NOMO-1 treated with DMSO at 0.1 percent for 48 hours (cell line): ENCODE results near the gene DRC7.
A peak's percentile ranks its signal among the peaks of the same experiment; 100 is the strongest.

Source experiments
- DNase-seq: peaks from one replicate; lab custom pipeline; 2025; ENCODE audit not compliant: unreplicated experiment; lab: John Stamatoyannopoulos, UW

The DRC7 gene

DNA sequence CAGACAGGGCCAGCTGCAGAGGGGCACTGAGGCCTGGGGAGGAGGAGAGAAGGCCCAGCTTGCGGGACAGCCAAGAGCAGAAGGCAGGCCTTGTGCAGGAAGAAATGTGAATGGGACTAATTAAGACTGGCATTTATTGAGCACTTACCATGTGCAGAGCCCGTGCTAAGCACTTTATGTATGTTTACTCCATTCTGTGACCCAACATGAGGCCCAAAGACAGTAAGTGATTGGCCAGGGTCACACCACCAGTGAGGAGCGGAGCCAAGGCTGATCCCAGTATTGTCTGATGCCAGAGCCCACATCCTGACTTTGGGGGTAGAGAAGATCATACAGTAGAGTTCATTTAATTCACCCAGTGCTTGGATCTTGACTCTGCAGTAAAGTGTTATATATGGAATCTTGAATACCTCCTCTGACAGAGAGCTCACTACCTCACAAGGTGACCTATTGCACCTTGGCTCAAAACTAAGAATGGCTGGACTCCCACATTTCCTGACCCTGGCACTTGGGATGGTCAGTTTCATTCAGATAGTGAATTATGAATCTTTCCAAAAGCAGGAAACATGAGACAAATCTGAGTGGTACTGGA lies 54.6 kb downstream of the DRC7 start:
- DNase-seq, result no peak

DNA sequence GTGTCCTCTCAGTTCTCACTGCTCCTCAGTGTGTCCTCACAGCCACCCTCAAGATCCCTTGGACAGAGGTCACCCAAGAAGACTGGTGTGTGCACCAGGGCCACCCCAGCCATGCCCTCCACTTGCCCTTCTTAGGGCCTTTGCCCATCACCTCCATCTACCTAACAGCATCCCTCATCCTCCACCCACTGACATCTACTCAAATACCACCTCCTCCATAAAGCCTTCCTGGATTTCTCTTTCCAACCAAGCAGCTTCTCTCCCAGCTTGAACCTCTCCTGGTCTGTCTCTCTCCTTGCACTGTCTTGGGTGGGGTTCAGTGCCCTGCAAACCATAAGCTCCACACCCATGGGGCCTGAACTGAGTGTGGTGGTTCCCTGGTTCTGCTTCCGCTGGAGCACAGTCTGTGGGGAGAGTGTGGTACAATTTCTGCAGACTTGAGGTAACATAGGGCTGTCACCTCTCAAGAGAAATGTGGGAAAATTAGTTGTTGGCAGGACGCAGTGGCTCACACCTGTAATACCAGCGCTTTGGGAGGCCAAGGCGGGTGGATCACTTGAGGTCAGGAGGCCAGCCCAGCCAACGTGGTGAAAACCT lies 55.3 kb downstream of the DRC7 start:
- no peak for DNase-seq

DNA sequence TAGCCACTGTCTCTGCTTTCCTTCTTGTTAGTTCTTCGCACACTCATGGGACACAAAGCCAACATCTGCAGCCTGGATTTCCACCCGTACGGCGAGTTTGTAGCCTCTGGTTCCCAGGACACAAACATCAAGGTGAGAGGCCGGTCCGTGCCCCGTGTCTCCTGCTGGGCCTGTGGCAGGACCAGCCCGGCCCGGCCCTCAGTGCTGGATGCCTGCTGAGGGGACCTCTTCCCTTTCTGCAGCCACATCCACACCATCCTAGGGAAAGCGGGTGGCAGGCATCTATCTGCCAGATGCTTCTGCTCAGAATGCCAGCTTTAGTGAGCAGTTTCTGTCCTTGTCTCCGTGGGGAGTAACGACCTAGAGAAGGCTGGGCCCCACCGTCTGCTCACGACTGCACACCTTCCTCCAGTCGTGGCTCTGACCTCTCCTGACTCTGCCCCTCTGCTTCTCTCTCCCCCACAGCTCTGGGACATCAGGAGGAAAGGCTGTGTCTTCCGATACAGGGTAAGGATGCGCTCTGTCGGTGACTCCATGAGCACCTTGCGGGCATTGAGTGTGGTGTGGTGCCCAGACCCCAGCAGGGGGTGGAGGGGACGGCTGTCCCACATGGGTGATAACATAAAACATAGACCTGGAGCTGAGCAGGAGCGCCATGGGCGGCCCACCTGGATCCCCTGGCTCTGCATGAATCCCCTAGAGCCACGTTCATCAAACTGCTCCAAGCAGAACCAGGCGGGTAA lies 56.4 kb downstream of the DRC7 start:
- no peak for DNase-seq

DNA sequence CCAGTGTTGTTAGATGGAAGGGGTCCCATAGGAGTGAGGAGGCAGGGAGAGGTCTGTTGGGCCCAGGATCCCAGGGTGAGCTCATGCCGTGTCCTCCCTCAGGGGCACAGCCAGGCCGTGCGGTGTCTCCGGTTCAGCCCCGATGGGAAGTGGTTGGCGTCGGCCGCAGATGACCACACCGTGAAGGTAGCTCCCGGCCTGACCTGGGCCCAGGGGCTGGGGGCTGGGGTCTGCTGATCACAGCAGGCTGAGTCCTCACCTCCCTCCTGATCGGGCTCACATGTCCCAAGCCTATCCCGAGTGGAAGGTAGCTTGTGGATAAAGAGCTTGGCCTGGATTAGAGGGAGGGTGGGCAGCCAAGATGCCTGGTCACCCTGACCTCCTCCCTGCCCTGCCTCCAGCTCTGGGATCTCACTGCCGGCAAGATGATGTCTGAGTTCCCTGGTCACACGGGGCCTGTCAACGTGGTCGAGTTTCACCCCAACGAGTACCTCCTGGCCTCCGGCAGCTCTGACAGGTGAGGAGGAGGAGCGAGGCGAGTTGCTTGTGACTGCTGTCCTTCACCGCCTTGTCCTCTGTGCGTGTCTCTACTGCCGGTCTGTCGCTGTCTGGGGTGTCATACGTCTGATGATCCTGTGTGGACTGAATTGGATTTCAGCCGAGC lies 57.1 kb downstream of the DRC7 start:
- DNase-seq, result no peak

DNA sequence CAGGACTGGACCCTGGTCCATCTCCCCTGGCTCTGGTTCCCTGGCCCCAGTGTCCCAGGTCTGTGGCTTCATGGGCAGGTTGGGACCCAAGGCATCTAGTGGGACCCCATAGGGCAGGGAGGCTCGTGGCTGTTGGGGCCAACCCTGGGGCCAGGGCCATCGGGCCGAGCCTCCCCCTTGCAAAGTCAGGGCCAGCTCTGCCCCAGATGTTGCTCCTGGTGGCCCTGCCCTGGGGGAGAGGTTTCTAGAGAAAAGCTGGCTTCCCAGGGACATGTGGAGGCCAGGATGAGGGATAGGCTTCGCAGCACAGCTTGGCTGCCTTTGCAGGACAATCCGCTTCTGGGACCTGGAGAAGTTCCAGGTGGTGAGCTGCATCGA lies 57.6 kb downstream of the DRC7 start:
- DNase-seq, result no peak

DNA sequence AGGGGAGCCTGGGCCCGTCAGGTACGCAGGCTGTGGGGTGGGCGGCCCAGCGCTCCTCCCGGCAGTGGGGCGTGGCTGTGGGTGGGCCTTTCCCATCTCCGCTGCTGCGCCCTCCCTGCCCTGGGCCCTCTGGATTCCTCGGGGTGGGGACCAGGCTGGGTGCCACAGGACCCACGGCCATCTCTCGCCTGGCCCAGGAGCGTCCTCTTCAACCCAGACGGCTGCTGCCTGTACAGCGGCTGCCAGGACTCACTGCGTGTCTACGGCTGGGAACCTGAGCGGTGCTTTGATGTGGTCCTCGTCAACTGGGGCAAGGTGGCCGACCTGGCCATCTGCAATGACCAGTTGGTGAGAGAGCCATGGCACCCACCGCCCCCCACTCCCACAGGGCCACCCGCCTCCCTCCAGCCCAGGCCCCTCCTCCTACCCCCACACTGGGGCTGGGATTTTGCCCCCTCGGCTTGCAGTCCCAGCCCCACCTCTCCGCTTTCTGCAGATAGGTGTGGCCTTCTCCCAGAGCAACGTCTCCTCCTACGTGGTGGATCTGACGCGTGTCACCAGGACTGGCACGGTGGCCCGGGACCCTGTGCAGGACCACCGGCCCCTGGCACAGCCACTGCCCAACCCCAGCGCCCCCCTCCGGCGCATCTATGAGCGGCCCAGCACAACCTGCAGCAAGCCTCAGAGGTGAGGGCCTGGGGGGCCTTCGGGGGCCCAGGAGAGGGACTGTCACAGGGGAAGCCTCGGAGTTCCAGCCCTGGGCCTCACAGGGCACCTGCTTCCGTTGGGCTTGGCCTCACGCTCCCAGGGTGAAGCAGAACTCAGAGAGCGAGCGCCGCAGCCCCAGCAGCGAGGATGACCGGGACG lies 58.2 kb downstream of the DRC7 start:
- DNase-seq, result no peak

DNA sequence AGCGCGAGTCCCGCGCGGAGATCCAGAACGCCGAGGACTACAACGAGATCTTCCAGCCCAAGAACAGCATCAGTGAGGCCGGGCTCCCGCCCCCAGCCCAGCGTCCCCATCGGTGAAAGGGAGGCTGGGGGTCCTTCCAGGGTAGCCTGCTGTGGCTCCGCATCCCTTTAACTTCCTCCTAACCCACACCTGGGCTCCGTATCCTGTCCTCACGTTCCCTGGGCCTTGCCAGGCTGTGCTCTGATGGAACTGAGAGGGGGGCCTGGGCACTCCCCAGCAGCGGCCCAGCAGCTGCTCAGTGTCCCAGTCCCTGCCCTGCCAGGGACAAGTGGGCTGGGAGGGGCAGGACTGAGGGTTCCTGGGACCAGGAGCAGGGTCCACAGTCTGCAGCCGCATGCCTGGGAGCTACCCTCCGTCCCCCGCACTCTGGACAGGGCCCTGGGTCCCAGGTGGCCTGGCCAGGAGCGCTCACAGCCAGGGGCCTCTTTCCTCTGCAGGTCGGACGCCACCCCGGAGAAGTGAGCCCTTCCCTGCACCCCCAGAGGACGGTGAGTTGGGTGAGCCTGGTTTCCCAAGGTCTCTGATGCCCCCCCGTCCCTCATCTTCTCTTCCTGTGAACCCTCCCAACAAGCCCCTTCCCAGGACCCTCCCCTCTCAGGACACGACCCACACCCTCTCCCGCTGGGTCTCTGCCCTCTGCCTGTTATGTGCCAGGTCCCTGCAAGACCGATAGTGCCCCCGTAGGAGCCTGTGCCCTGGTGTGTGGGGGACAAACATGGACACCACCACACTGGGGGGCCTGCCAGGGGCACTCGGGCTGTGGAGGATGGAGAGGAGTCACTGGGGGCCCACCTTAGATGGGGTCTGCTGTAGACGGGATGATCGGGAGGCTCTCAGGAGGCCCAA lies 59.1 kb downstream of the DRC7 start:
- DNase-seq, result no peak

DNA sequence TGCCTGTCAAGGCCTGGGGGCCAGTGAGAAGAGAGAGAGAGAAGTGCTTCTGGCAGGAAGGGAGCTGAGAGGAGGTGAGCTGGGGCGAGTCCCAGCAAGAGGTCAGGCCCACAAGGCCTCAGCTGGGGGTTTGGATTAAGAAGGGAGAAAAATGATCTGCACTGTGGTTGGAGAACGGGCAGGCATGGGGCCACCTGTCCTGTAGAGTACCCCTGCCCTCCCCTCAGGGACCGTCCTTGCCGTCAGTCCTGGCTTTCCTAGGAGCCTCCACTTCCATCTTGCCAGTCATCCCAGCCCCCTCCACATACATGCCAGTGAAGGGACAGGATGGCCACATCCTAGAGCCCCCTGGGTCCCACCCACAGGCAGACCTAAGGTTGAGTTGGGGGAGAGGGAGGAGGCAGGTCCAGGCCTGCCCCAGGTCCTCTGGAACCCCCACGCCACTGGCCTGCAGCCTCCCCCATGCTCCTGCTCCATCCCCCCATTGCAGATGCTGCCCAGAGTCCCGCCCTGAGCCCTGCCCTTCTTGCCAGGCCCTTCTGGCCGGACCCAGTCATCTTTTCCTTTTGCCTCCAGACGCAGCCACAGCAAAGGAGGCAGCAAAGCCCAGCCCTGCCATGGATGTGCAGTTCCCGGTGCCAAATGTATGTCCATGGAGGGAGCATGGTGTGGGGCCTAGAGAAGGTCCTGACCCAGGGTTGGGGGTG lies 59.9 kb downstream of the DRC7 start:
- no peak for DNase-seq

DNA sequence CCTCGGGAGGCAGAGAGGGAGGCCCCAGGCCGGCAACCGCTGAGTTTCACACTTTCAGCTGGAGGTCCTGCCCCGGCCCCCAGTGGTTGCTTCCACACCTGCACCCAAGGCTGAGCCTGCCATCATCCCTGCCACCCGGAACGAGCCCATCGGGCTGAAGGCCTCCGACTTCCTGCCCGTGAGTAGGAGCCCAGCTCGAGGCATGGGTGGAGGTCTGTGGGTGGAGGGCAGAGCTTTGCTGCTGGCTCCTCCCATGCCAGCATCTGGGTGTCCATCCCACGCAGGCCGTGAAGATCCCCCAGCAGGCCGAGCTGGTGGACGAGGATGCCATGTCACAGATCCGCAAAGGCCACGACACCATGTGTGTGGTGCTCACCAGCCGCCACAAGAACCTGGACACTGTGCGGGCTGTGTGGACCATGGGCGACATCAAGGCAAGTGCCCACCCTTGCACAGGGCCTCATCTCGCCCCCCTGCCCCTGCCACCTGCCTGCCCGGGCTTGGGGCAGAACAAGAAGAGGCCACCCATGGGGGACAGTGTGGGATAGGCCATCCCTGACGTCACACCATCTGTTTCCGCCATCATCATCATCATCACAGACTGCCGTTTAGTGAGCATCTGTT lies 60.6 kb downstream of the DRC7 start:
- no peak for DNase-seq

DNA sequence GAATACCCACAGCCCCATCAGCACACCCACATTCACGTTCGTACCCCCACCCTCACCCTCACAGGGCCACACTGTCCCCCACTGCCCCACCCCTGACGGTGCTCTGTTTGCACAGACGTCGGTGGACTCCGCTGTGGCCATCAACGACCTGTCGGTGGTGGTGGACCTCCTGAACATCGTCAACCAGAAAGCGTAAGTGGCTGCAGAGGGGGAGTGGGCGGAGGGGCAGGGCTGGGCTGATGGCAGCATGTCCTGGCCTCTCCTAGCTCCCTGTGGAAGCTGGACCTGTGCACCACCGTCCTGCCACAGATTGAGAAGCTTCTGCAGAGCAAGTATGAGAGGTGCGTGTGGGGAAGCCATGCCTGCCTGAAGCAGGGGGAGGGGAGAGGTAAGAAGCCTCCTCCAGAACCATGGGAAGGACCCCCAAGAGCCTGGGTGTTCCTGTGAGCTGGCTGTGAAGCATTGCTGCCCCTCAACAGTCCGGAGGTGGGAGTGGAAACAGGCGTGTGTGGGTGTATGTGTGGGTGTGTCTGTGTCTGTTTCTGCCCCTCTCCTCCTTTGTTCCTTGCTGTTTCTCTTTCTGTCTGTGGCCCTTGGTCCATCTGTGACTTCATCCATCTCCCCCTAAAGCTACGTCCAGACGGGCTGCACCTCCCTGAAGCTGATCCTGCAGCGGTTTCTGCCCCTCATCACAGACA lies 61.3 kb downstream of the DRC7 start:
- DNase-seq, result no peak

DNA sequence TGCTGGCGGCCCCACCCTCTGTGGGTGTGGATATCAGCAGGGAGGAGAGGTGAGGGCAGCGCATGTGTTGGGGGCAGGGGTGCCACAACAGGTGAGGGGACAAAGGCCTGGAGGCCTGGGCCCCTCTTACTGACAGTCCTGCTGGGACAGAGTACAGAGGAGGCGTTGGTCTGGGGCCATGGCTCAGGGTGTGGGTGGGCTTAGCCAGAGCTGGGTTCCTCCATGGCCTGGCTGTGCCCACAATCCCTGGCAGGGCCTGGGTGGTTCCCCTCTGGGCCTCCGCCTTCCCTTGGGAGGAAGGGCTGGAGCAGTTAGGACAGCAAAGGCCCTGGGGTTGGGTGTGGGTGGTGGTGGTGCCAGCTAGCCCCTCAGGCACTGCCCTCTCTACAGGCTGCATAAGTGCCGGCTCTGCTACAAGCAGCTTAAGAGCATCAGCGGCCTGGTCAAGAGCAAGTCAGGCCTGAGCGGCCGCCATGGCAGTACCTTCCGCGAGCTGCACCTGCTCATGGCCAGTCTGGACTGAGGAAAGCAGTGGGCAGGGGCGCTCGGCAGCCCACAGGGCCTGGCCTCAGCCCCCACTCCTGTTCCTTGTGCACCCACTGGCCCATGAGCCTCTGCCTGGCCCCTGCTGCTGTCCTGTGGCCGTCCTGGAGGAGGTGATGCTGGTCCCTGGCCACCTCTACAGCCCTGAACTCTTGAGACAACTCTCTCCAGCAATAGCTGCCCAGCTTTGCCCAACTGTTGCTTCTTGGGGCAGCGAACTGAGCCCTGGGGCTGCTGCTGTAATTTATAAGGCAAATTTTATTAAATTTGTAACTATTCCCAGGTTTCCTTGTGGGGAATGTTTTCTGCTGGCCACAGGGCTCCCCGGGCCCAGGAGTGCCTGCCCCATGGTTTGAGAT lies 62.1 kb downstream of the DRC7 start:
- DNase-seq, result no peak

DNA sequence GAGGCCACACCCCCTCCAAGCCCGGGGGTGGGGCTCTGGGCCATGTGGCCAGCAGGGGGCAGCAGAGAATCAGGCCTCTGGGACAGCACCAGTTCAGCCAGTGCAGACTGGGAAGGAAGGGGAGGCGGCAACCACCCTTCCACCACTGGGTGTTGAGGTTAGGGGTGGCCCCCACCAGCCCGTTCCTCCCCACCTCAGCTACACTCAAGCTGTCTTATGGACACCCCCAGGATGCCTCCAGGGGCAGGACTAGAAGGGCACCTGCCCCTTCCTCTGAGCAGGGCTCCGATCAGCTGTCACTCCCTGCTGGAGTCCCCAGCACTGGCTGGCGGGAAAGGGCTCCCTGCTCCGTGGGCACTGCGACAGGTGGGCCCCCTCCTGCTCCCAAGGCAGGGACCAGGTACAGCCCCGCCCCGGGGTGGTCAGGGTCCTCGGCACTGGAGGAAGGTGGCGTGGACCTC lies 62.8 kb downstream of the DRC7 start:
- DNase-seq, result peak; percentile 21

DNA sequence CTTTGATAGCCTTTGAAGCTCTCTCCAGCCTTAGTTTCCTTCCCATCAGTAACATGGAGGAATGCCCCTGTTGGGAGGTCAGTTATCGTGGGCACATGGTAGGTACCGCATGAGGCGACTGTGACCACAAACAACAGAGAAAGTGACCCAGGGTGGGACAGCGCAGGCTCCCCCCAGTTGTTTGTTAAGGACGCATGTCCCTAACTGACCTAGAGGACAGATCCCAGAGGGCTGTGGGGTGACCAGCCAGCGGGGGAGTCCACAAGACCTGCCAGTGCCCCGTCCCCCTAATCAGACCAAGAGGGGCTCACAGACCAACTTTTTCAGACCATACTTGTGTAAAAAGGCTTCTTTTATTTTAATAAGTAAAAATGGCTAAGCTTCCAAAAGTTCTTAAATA lies 63.3 kb downstream of the DRC7 start:
- no peak for DNase-seq

DNA sequence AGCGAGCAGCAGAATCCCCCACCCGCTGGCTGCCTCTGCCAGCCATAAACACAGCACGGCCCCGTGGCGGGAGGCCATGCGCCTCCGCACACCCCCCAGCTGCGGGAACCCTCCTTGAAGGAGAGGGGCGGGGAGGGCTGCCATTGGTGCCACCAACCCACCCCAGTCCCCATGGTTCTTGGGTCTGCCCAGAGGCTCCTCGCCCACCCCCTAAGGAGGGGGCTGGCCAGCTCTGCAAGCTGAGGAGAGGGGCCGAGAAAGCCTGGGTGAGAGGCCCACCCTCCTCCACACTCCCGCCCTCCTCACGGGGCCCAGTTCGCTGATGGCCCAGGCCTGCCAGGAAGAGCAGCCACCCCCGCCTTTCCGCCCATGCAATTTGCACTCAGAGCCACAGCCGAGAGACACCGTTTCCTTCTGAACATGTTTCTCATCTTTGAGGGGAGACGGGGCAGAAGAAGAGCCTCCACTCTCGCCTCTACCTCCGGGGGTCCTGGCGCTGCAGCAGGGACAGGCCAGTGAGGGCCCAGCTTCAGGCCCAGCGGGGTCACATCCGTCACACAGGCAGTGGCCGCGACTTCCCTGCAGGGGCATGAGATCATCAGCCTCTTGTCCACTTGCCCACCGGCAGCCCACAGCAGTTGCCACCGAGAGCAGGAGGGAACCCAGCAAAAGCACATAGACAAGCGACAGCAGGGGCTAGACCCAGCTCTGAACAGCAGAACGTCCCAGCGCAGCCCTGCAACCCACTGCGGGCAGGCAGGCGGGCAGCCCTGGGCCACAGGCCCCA lies 63.9 kb downstream of the DRC7 start:
- no peak for DNase-seq

DNA sequence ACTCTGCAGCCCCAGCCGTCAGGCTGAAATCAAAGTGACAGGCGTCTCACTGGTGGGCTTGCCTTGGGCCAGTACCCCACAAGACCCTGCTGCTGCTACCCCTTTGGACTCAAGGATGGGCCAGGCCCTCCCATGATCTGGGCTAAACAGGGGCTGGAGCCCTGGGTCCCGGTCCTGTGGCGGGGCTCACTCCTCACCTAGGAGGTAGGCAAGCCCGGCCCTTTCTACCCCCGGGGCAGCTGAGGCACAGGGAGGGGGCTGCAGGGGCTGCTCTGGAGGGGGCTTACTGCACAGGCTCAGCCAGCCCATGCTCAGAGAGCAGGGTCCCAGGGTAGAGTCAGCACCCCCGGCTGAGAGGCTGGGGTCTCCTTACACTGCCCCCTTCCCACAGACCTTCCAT lies 64.5 kb downstream of the DRC7 start:
- no peak for DNase-seq

DNA sequence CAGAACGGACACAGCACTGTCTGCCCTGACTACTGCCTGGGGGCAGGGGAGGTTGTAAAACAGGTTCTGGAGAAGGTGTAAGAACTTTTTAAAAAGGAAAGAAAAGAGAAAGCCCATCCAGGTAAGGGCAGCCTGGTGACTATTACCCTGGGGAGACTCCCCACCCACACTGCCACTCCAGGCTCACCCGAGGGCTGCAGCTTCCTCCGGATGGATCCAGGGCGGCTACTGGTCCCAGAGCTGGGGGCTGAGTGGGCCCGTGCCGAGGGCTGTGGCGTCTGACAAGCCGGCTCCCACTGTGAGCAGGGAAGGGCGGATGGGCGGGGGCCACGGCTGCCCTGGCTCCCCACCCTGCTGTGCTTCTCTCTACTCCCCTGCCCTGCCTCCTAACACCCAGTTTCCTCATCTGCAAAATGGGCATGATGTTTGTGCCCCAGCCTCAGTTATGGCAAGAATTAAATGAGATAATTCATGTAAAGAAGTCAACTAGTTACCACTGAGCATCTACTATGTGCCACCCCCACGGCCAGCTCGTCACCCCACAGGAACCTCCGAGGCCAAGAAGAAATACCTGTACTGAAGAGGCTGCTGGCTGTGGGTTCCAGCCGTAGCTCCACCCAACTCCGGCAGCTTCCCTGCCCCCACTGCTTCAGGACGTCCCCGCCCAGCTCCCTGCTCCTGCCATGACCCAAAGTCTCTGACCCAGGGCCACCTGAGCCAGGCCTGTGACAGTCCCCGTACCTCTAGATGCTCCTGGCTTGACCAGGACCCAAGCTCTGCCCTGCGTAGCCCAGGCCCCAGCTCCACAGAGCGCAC lies 65.1 kb downstream of the DRC7 start:
- no peak for DNase-seq
